ENCODE results near the gene CCNL2. TPM values are rescaled to one million over a fixed set of nuclear protein-coding genes. Genes with fewer than 3 reads are reported as not detected.
A peak's percentile ranks its signal among the peaks of the same experiment; 100 is the strongest.

The CCNL2 gene
- total and polyA plus RNA-seq, 2 of the 13 experiments (the other 11 are each of a cell fraction or from before 2014, with no cell fraction given) = 105 to 340 TPM

GRCh38 chr1:1441002-1441888, 42.1 kb upstream of the CCNL2 start (continued):
- TF ChIP-seq MAZ (IDR thresholded peaks at IDR 0.05; ENCODE audit: borderline replicate concordance, low read depth, low read length) (no peak; the same call in 1 of the 2 replicates), MAZ (CRISPR knock-in tag; IDR thresholded peaks at IDR 0.05; ENCODE audit: low read depth) (peak; percentile 75; the same call in 1 of the 2 replicates), ZNF501 (CRISPR knock-in tag; IDR thresholded peaks at IDR 0.05) (peak; percentile 61), HMGA1 (CRISPR knock-in tag; conservative IDR thresholded peaks at IDR 0.05) (no peak), ZNF292 (CRISPR knock-in tag; IDR thresholded peaks at IDR 0.05; ENCODE audit: borderline replicate concordance, low read depth) (no peak), ZNF496 (CRISPR knock-in tag; IDR thresholded peaks at IDR 0.05; ENCODE audit: insufficient replicate concordance) (no peak), HNRNPLL (IDR thresholded peaks at IDR 0.05; ENCODE audit: low read depth, low read length, poor library complexity, severe bottlenecking) (peak; percentile 15), FOXK2 (IDR thresholded peaks at IDR 0.05) (no peak), ZBTB10 (CRISPR knock-in tag; IDR thresholded peaks at IDR 0.05; ENCODE audit: borderline replicate concordance) (no peak), CHD2 (IDR thresholded peaks at IDR 0.05; ENCODE audit: low read depth, low read length) (no peak), ISX (CRISPR knock-in tag; conservative IDR thresholded peaks at IDR 0.05) (no peak)
- TF ChIP-seq, protein P1, sequence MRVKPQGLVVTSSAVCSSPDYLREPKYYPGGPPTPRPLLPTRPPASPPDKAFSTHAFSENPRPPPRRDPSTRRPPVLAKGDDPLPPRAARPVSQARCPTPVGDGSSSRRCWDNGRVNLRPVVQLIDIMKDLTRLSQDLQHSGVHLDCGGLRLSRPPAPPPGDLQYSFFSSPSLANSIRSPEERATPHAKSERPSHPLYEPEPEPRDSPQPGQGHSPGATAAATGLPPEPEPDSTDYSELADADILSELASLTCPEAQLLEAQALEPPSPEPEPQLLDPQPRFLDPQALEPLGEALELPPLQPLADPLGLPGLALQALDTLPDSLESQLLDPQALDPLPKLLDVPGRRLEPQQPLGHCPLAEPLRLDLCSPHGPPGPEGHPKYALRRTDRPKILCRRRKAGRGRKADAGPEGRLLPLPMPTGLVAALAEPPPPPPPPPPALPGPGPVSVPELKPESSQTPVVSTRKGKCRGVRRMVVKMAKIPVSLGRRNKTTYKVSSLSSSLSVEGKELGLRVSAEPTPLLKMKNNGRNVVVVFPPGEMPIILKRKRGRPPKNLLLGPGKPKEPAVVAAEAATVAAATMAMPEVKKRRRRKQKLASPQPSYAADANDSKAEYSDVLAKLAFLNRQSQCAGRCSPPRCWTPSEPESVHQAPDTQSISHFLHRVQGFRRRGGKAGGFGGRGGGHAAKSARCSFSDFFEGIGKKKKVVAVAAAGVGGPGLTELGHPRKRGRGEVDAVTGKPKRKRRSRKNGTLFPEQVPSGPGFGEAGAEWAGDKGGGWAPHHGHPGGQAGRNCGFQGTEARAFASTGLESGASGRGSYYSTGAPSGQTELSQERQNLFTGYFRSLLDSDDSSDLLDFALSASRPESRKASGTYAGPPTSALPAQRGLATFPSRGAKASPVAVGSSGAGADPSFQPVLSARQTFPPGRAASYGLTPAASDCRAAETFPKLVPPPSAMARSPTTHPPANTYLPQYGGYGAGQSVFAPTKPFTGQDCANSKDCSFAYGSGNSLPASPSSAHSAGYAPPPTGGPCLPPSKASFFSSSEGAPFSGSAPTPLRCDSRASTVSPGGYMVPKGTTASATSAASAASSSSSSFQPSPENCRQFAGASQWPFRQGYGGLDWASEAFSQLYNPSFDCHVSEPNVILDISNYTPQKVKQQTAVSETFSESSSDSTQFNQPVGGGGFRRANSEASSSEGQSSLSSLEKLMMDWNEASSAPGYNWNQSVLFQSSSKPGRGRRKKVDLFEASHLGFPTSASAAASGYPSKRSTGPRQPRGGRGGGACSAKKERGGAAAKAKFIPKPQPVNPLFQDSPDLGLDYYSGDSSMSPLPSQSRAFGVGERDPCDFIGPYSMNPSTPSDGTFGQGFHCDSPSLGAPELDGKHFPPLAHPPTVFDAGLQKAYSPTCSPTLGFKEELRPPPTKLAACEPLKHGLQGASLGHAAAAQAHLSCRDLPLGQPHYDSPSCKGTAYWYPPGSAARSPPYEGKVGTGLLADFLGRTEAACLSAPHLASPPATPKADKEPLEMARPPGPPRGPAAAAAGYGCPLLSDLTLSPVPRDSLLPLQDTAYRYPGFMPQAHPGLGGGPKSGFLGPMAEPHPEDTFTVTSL (CRISPR knock-in tag; IDR thresholded peaks at IDR 0.05; ENCODE audit: borderline replicate concordance) = no peak
- TF ChIP-seq, protein P2, sequence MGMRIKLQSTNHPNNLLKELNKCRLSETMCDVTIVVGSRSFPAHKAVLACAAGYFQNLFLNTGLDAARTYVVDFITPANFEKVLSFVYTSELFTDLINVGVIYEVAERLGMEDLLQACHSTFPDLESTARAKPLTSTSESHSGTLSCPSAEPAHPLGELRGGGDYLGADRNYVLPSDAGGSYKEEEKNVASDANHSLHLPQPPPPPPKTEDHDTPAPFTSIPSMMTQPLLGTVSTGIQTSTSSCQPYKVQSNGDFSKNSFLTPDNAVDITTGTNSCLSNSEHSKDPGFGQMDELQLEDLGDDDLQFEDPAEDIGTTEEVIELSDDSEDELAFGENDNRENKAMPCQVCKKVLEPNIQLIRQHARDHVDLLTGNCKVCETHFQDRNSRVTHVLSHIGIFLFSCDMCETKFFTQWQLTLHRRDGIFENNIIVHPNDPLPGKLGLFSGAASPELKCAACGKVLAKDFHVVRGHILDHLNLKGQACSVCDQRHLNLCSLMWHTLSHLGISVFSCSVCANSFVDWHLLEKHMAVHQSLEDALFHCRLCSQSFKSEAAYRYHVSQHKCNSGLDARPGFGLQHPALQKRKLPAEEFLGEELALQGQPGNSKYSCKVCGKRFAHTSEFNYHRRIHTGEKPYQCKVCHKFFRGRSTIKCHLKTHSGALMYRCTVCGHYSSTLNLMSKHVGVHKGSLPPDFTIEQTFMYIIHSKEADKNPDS (CRISPR knock-in tag; IDR thresholded peaks at IDR 0.05) = no peak
